Neural crest cell (in vitro differentiated cells): ENCODE measurements around the gene NSMF. TPM values are rescaled to one million over a fixed set of nuclear protein-coding genes. Genes with fewer than 3 reads are reported as not detected.

Experiments
- DNase-seq: peaks from one replicate; pipeline ENCODE4 v3.0.0; 2021; ENCODE audit warnings: low read depth, mixed read lengths, low spot score
- H3K27ac Mint-ChIP-seq: one replicate; pipeline ENCODE4 v1.8.0; 2021; ENCODE audit warnings: mild to moderate bottlenecking, mixed read lengths; ENCODE audit not compliant: unreplicated experiment
- H3K27me3 Mint-ChIP-seq: 2 replicates; pipeline ENCODE4 v1.8.0; 2021; ENCODE audit warnings: low read depth, mild to moderate bottlenecking, mixed read lengths
- H3K36me3 Mint-ChIP-seq: 2 replicates; pipeline ENCODE4 v1.8.0; 2021; ENCODE audit warnings: low read depth, mild to moderate bottlenecking, mixed read lengths
- H3K4me1 Mint-ChIP-seq: 2 replicates; pipeline ENCODE4 v1.8.0; 2021; ENCODE audit warnings: mixed read lengths
- H3K4me3 Mint-ChIP-seq: one replicate; pipeline ENCODE4 v1.8.0; 2021; ENCODE audit warnings: mild to moderate bottlenecking, mixed read lengths
- H3K9me3 Mint-ChIP-seq: 2 replicates; pipeline ENCODE4 v1.8.0; 2021; ENCODE audit warnings: mixed read lengths
- CTCF ChIP-seq: fragments of 200-600 bp; sonication (generic); conservative IDR thresholded peaks from 2 replicates; pipeline ENCODE4 v1.5.0; 2021; ENCODE audit warnings: antibody characterized with exemption, mild to moderate bottlenecking
- total RNA-seq: library from RNA; stranded (reverse); gene quantifications from 2 replicates; pipeline ENCODE4 v1.2.1, GENCODE V29; 2021

The NSMF gene
- total RNA-seq, 1 donor from 2014 or later = 64.4 TPM

GRCh38 chr9:137430723-137431415 is 28.3 kb downstream of the NSMF start:
- Mint-ChIP-seq H3K9me3 (no peaks in the 10 kb centered on the region), H3K27ac (no peak overlapping the region), H3K36me3 (no peaks in the 10 kb centered on the region), H3K4me3 (no peak overlapping the region), H3K4me1 (no peaks in the 10 kb centered on the region), H3K27me3 (no peaks in the 10 kb centered on the region)
- DNase-seq = no peak
- no peak for TF ChIP-seq CTCF

DNA sequence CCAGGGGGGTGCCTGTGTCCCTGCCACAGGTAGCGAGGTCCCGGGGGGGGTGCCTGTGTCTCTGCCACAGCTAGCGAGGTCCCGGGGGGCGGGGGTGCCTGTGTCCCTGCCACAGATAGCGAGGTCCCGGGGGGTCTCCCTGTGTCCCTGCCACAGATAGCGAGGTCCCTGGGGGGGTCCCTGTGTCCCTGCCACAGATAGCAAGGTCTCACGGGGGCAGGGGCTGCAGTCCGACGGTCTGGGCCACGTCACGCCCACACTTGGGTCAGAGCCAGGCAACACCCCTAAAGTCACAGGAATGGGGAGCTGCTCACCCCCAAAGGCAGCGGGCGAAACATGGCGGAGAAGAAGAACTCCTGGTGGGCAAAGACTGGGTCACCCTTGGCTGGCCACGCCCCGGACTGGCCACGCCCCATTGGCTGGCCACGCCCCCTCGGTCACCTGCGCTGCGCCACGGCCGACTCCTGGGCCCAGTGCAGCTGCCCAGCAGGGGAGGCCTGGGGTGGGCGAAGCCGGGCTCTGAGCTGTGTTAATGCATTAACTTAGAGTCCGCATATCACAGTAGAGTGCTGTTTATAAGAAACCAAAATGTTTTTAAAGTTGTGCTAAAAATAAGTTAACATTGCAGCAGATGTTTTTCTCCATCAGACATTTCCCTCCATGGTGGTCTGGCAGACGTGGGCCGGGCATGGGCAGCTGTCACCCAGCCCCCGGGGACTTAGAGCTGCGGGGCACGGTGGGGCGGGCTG is 29.0 kb downstream of the NSMF start:
- no peak overlapping the region for H3K4me3 Mint-ChIP-seq
- H3K4me1 Mint-ChIP-seq = no peaks in the 10 kb centered on the region
- no peak overlapping the region for H3K27ac Mint-ChIP-seq
- DNase-seq = no peak
- no peaks in the 10 kb centered on the region for H3K27me3 Mint-ChIP-seq
- no peaks in the 10 kb centered on the region for H3K36me3 Mint-ChIP-seq
- H3K9me3 Mint-ChIP-seq = no peaks in the 10 kb centered on the region
- no peak for TF ChIP-seq CTCF

DNA sequence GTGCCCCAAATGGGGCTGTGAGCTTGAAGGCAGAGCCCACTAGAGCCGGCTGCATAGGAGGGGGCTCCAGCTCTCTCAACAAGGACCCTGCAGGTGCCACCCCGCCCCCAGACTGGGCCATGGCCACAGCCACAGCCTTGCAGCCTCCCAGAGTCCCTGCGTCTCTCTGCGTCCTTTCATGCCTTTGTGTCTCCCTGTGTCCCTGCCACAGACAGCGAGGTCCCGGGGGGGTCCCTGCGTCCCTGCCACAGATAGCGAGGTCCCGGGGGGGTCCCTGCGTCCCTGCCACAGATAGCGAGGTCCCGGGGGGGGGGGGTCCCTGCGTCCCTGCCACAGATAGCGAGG is 29.6 kb downstream of the NSMF start:
- Mint-ChIP-seq H3K9me3 (no peaks in the 10 kb centered on the region), H3K36me3 (no peaks in the 10 kb centered on the region), H3K4me1 (no peaks in the 10 kb centered on the region), H3K27me3 (no peaks in the 10 kb centered on the region), H3K27ac (no peak overlapping the region), H3K4me3 (no peak overlapping the region)
- TF ChIP-seq CTCF = no peak
- no peak for DNase-seq

- TF ChIP-seq CTCF = no peak
- Mint-ChIP-seq H3K4me1 (no peaks in the 10 kb centered on the region), H3K36me3 (no peaks in the 10 kb centered on the region), H3K27ac (no peak overlapping the region), H3K9me3 (no peaks in the 10 kb centered on the region), H3K4me3 (no peak overlapping the region), H3K27me3 (peaks cover 3% of the 10 kb centered on the region)
- DNase-seq = no peak
Observed at GRCh38 chr9:137428841-137429545, 30.1 kb downstream of the NSMF start.

DNA sequence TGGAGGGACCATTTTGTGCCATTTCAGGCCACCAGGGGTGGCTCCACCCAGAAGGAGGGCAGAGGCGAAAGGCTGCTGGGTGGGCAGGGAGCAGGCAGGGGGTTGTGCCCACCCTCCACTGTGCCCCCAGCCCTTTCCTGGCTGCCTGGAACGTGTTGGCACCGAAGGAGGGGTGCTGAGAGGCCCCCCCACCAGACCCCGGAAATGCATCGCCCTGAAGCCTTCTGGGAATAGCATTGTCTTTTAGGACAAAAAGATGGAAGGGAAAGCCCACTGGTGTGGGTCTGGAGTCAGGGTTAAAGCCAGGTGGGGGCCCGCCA is 30.9 kb downstream of the NSMF start:
- no peak for TF ChIP-seq CTCF
- Mint-ChIP-seq H3K27ac (no peak overlapping the region), H3K4me3 (no peak overlapping the region), H3K36me3 (no peaks in the 10 kb centered on the region), H3K4me1 (no peaks in the 10 kb centered on the region), H3K27me3 (peaks cover 3% of the 10 kb centered on the region), H3K9me3 (no peaks in the 10 kb centered on the region)
- no peak for DNase-seq
